Stimulated activated CD4-positive, alpha-beta T cell treated with anti-CD3 and anti-CD28 coated beads, Interleukin-2, amount 100 ng/mL, for 24 hours (primary cell): ENCODE data around the gene NUP50.
"Not testable (repeated sequence)": the region's sequence is repeated elsewhere in the genome, so short reads cannot be mapped to it uniquely, and the experiment has no call there.

Experiments used
- DNase-seq, 2 donors: peaks; one replicate each; pipeline ENCODE4 v3.0.0-alpha.2; 2020

The NUP50 gene

GRCh38 chr22:45163099-45163450 is 650 bp upstream of the NUP50 start:
- no peak for DNase-seq

- peak; percentile 42 to 49 for DNase-seq
Observed at GRCh38 chr22:45164270-45165088, 754 bp downstream of the NUP50 start.

GRCh38 chr22:45166932-45167331 is 3.2 kb downstream of the NUP50 start:
- no peak for DNase-seq

GRCh38 chr22:45169591-45170466 is 6.1 kb downstream of the NUP50 start:
- DNase-seq, result peak; percentile 28 to 33

- no peak for DNase-seq
Observed at GRCh38 chr22:45171830-45172229, 8.1 kb downstream of the NUP50 start.

GRCh38 chr22:45172881-45173585 is 9.3 kb downstream of the NUP50 start:
- no peak for DNase-seq

GRCh38 chr22:45179276-45180049 is 15.7 kb downstream of the NUP50 start:
- DNase-seq, result no peak

- DNase-seq, result no peak
Observed at GRCh38 chr22:45180146-45180679, 16.5 kb downstream of the NUP50 start.

- no peak for DNase-seq
Observed at GRCh38 chr22:45181240-45181639, 17.5 kb downstream of the NUP50 start.

- DNase-seq, result no peak
Observed at GRCh38 chr22:45181766-45182165, 18.0 kb downstream of the NUP50 start.

- DNase-seq, result no peak
Observed at GRCh38 chr22:45183974-45184373, 20.2 kb downstream of the NUP50 start.

- DNase-seq, result no peak
Observed at GRCh38 chr22:45185718-45186514, 22.2 kb downstream of the NUP50 start.

GRCh38 chr22:45187891-45188290 is 24.2 kb downstream of the NUP50 start:
- no peak for DNase-seq

GRCh38 chr22:45188779-45189178 is 25.1 kb downstream of the NUP50 start:
- DNase-seq, result no peak

- no peak for DNase-seq
Observed at GRCh38 chr22:45190202-45190872, 26.6 kb downstream of the NUP50 start.

- DNase-seq, result not testable (repeated sequence)
Observed at GRCh38 chr22:45191746-45192145, 28.0 kb downstream of the NUP50 start.

- DNase-seq, result no peak
Observed at GRCh38 chr22:45192701-45193187, 29.0 kb downstream of the NUP50 start.

- DNase-seq, result no peak
Observed at GRCh38 chr22:45194686-45195085, 31.0 kb downstream of the NUP50 start.

- no peak for DNase-seq
Observed at GRCh38 chr22:45195616-45196015, 31.9 kb downstream of the NUP50 start.

GRCh38 chr22:45196308-45196707 is 32.6 kb downstream of the NUP50 start:
- no peak for DNase-seq
